Neural cell (in vitro differentiated cells): ENCODE results near the gene RPL28.

ENCODE experiments used
- CTCF ChIP-seq: fragments of 450-650 bp; IDR thresholded peaks from 2 replicates; pipeline ENCODE4 v1.5.1; 2014; ENCODE audit warnings: antibody characterized with exemption, mild to moderate bottlenecking, moderate library complexity; ENCODE audit not compliant: poor library complexity, severe bottlenecking
- EP300 ChIP-seq: fragments of 450-650 bp; conservative IDR thresholded peaks from 2 replicates; pipeline ENCODE4 v1.6.1; 2014; ENCODE audit warnings: antibody characterized with exemption, mild to moderate bottlenecking, moderate library complexity; ENCODE audit not compliant: poor library complexity, severe bottlenecking
- EZH2 ChIP-seq: fragments of 200-600, 300-800 bp; shearing (Covaris generic), sonication (generic); IDR thresholded peaks from 2 replicates; pipeline ENCODE4 v1.6.1; 2014; ENCODE audit warnings: antibody characterized with exemption, low read length, borderline replicate concordance, mild to moderate bottlenecking; ENCODE audit not compliant: insufficient read depth, poor library complexity, severe bottlenecking
- POLR2AphosphoS5 ChIP-seq: IDR thresholded peaks from 2 replicates; pipeline ENCODE4 v1.6.1; 2012
- RAD21 ChIP-seq: fragments of 450-650 bp; conservative IDR thresholded peaks from 2 replicates; pipeline ENCODE4 v1.6.1; 2014; ENCODE audit warnings: antibody characterized with exemption, mild to moderate bottlenecking, moderate library complexity
- REST ChIP-seq: IDR thresholded peaks from 2 replicates; pipeline ENCODE4 v1.6.1; 2012; ENCODE audit warnings: borderline replicate concordance

DNA sequence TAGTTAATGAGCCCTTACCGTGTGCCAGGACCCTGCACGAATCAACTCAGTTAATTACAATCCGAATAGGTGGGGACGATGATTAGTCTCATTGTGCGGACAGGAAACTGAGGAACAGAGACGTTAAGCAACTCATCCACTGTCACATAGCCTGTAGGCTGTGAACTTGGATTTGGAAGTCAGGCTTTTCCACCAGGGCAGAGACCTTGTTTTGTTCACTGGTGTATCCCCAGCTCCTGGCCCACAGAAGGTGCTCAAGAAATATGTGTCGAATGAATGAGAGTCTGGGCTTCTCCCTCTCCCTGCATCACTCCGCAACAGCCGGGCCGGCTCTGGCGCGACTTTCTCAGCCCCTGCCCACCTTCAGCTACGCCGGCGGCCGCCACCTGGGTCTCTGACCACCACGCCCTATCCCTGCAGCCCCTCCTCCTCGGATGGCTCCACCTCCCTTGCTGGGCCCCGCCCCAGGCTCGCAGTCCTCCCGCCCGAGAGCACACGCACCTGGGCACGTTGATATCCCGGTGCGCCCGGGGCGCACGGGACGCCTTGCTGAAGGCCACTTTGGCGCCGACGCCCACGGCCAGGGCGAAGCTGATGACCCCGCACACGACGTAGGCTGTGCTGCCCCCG is 56.1 kb downstream of the RPL28 start:
- TF ChIP-seq POLR2AphosphoS5 (no peak), EZH2 (no peak), CTCF (no peak), EP300 (no peak), REST (no peak), RAD21 (no peak)
